ENCODE results near the gene WASF3.
"Not testable (repeated sequence)": the region's sequence is repeated elsewhere in the genome, so short reads cannot be mapped to it uniquely, and the experiment has no call there.

The WASF3 gene

DNA sequence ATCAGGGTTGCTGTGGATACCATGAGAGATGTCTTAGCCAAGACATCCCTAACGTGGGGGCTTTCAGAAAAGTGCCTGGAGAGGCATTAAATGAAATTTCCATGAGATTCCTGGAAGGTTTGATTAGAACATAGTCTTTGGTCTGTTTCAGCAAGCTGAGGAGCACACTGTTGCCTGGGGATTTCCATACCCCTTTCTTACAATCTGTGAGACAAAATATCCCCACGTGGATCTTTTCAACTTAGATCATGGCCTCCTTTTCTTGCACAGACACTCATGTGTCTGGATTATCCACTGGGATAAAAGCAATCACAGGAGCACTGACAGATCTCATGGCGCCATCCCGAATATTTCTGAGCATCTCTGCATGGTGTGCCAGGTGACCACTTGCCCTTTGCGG lies 161.4 kb downstream of the WASF3 start:
- Histone ChIP-seq H3K27me3 (no peaks in the 10 kb centered on the region), H3K9me3 (no peaks in the 10 kb centered on the region), H3K4me1 (ENCODE audit: control insufficient read depth in 1 of 2, insufficient read depth in 1 of 2, low read depth in 1 of 2, low read length in 1 of 2) (peaks cover 9 to 15% of the 10 kb centered on the region in 2 experiments), H3K27ac (no peak overlapping the region), H3K36me3 (no peaks in the 10 kb centered on the region), H3K4me3 (ENCODE audit: low read depth in 1 of 2, low read length in 1 of 2) (no peak overlapping the region)
- no peak for TF ChIP-seq CTCF (IDR thresholded peaks at IDR 0.05)

GRCh38 chr13:26719356-26719945 lies 162.0 kb downstream of the WASF3 start:
- H3K4me3 ChIP-seq (ENCODE audit: low read depth in 1 of 2, low read length in 1 of 2) = no peak overlapping the region
- no peaks in the 10 kb centered on the region for H3K27me3 ChIP-seq
- no peaks in the 10 kb centered on the region for H3K36me3 ChIP-seq
- H3K27ac ChIP-seq = no peak overlapping the region
- H3K9me3 ChIP-seq = no peaks in the 10 kb centered on the region
- TF ChIP-seq CTCF (IDR thresholded peaks at IDR 0.05) = no peak
- peaks cover 9 to 15% of the 10 kb centered on the region in 2 experiments for H3K4me1 ChIP-seq (ENCODE audit: control insufficient read depth in 1 of 2, insufficient read depth in 1 of 2, low read depth in 1 of 2, low read length in 1 of 2)

- no peak overlapping the region for H3K27ac ChIP-seq
- H3K9me3 ChIP-seq = no peaks in the 10 kb centered on the region
- H3K36me3 ChIP-seq = no peaks in the 10 kb centered on the region
- H3K4me3 ChIP-seq (ENCODE audit: low read depth in 1 of 2, low read length in 1 of 2) = no peak overlapping the region
- H3K27me3 ChIP-seq = no peaks in the 10 kb centered on the region
- peaks cover 9 to 15% of the 10 kb centered on the region in 2 experiments for H3K4me1 ChIP-seq (ENCODE audit: control insufficient read depth in 1 of 2, insufficient read depth in 1 of 2, low read depth in 1 of 2, low read length in 1 of 2)
- no peak for TF ChIP-seq CTCF (IDR thresholded peaks at IDR 0.05)
Measured at GRCh38 chr13:26721251-26722121, 164.0 kb downstream of the WASF3 start.

DNA sequence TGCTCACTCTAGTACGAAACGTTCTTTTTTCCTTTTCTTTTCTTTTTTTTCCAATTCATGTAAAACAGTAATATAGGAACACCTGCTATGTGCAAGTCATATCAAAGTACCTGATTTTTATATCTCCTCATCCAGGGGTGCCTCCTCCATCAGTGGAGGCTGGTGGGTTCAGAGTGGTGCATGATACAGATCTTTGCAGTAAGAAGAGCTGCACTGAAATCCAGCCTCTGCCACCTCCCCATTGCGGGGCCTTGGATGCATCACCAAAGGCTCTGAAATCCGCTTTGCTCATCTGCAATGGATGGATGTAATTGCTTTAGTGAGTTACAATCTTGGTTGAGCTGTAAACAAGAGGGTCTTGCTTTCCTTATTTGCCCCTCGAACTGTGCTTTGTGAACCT lies 164.8 kb downstream of the WASF3 start:
- Histone ChIP-seq H3K27me3 (no peaks in the 10 kb centered on the region), H3K36me3 (no peaks in the 10 kb centered on the region), H3K4me3 (ENCODE audit: low read depth in 1 of 2, low read length in 1 of 2) (no peak overlapping the region), H3K9me3 (no peaks in the 10 kb centered on the region), H3K4me1 (ENCODE audit: control insufficient read depth in 1 of 2, insufficient read depth in 1 of 2, low read depth in 1 of 2, low read length in 1 of 2) (peaks cover 9 to 15% of the 10 kb centered on the region in 2 experiments), H3K27ac (no peak overlapping the region)
- no peak for TF ChIP-seq CTCF (IDR thresholded peaks at IDR 0.05)

DNA sequence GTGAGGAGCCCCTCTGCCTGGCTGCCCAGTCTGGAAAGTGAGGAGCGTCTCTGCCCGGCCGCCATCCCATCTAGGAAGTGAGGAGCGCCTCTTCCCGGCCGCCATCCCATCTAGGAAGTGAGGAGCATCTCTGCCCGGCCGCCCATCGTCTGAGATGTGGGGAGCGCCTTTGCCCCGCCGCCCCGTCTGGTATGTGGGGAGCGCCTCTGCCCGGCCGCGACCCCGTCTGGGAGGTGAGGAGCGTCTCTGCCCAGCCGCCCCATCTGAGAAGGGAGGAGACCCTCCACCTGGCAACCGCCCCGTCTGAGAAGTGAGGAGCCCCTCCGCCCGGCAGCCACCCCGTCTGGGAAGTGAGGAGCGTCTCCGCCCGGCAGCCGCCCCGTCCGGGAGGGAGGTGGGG lies 166.1 kb downstream of the WASF3 start:
- not testable (repeated sequence) for H3K36me3 ChIP-seq; H3K9me3 ChIP-seq; H3K27ac ChIP-seq; H3K4me3 ChIP-seq (ENCODE audit: low read depth in 1 of 2, low read length in 1 of 2); H3K27me3 ChIP-seq
- peaks cover 9 to 15% of the 10 kb centered on the region in 2 experiments for H3K4me1 ChIP-seq (ENCODE audit: control insufficient read depth in 1 of 2, insufficient read depth in 1 of 2, low read depth in 1 of 2, low read length in 1 of 2)

DNA sequence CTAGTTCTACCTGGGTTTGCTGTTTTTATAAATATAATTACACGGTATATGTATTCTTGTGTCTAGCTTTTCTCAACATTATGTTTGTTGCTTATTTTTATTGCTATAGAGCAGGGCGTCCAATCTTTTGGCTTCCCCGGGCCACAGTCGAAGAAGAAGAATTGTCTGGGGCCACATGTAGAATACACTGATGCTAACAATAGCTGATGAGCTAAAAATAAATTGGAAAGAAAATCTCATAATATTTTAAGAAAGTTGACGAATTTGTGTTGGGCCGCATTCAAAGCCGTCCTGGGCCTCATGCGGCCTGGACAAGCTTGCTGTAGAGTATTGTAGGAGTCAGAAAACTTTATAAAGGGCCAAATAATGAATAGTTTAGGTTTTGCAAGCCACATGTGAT lies 169.2 kb downstream of the WASF3 start:
- TF ChIP-seq CTCF (IDR thresholded peaks at IDR 0.05) = no peak
- Histone ChIP-seq H3K9me3 (no peaks in the 10 kb centered on the region), H3K36me3 (no peaks in the 10 kb centered on the region), H3K4me1 (ENCODE audit: control insufficient read depth in 1 of 2, insufficient read depth in 1 of 2, low read depth in 1 of 2, low read length in 1 of 2) (peaks cover 3 to 5% of the 10 kb centered on the region in 2 experiments), H3K27ac (no peak overlapping the region), H3K27me3 (no peaks in the 10 kb centered on the region), H3K4me3 (ENCODE audit: low read depth in 1 of 2, low read length in 1 of 2) (no peak overlapping the region)
